Amniotic stem cell (primary cell): Measurements from ENCODE around the gene SLC4A8.
"Not testable (repeated sequence)": the region's sequence is repeated elsewhere in the genome, so short reads cannot be mapped to it uniquely, and the experiment has no call there.

Experiments
- DNase-seq: peaks from one replicate; lab custom pipeline; 2025; lab: John Stamatoyannopoulos, UW

SLC4A8 gene

GRCh38 chr12:51429700-51430099 is 5.1 kb downstream of the SLC4A8 start:
- DNase-seq, result no peak

DNA sequence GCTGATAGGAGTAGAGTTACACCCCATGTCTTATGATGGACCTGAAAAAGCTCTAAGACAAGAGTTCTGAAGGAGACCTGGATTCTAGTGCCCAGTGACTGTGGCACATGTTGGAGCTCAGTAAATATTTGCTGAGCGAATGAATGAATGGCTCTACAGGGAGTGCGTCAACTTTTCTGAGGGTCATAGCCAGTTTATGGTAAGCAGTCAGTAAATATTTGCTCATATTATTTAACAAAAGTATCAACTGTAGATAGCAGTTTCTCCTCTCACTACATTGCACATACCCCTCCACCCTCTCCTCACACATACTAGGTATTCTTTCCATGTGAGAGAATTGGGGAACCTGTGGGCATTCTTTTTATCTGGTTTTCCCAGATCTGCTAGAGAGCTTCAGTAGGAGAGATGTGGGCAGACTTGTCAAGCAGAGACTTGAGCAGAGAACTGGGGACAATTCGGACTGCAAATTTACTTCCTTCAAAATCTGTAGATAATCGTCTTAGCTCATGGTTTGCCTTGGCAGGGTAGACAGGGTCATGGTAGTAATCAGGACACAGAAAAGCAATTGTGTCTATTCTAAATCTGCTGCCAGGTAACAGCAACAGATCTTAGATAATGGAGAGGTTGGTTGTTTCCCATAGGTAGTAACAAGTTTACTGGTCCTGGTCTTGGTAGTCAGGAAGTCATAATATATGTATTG is 5.7 kb downstream of the SLC4A8 start:
- DNase-seq, result no peak

- DNase-seq, result no peak
Measured at GRCh38 chr12:51432921-51433320, 8.3 kb downstream of the SLC4A8 start.

DNA sequence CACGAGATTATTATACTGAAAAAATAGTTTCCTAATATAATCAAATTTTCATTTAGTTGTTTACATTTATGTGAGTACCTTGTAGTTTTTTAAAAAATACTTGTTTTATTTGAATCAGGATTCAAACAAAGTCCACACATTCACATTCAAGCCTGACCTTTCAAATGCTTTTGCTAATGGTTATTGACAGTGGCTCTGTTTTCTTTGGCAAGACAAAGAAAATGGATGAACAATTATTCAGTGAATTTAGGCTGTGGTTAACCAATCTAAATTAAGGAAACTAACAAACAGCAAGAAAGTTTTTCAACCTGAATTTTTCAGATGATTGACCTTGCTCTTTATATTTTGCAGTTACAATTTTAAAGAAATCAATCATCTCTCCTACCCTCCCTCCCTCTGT is 9.7 kb downstream of the SLC4A8 start:
- no peak for DNase-seq

DNA sequence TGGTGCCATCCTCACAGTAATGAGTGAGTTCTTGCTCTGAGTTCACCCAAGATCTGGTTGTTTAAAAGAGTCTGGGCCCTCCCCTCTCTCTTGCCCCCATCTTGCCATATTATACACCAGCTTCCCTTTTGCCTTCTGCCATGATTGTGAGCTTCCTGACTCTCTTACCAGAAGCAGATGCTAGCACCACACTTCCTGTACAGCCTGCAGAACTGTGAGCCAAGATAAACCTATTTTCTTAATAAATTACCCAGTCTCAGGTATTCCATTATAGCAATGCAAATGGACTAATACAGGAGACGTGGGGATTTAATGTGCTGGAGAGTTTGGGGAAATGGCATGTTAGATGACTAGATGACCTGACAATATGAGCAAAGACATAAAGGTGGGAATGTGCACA is 12.8 kb downstream of the SLC4A8 start:
- no peak for DNase-seq

GRCh38 chr12:51439330-51439729 is 14.7 kb downstream of the SLC4A8 start:
- DNase-seq, result no peak

- DNase-seq, result no peak
Measured at GRCh38 chr12:51441583-51441982, 17.0 kb downstream of the SLC4A8 start.

- no peak for DNase-seq
Measured at GRCh38 chr12:51442324-51442723, 17.7 kb downstream of the SLC4A8 start.

DNA sequence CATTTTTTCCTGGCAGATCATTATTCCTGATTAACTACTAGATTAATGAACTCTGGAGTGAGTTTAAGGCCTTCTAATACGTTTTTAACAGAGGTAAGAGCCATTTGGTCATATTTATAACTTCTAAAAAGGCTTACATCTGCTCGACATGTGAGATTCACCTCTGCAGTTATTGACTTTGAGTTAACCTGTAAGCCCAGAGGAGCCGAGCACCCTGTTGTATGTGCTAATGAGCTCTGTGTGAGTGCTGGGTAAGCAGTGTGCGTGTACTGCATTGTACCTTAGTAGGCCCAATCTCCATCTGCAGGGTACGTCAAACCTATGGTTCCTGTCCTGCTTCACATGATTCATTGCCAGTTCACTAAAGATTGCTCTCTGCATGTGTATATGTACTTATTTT is 18.9 kb downstream of the SLC4A8 start:
- no peak for DNase-seq

DNA sequence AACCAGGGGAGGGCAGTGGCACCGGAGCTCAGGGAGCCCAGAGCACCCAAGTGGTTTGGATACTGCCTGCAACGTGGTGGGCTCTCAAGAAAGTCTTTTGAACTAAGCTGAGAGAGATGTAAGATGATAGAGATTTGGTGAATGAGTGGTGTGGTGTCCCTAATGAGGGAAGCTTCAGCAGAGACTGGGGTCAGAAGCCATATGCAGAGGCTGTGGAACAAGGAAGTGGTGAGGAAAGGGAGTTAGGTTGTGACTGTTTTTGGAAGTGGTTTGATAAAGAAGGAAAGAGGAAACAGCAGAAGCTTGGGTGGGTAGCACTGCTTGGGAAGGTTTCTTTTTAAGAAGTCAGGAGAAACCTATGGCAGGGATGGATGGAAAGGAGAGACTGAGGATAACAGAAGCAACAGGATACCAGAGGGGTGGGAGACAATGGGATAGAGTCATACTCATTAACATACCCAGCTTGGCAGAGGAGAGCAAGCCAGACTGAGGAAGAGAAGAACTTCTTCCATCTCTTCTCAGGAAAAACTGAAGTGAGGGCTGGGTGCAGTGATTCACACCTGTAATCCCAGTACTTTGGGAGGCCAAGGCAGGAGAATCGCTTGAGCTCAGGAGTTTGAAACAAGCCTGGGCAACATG is 24.1 kb downstream of the SLC4A8 start:
- no peak for DNase-seq

DNA sequence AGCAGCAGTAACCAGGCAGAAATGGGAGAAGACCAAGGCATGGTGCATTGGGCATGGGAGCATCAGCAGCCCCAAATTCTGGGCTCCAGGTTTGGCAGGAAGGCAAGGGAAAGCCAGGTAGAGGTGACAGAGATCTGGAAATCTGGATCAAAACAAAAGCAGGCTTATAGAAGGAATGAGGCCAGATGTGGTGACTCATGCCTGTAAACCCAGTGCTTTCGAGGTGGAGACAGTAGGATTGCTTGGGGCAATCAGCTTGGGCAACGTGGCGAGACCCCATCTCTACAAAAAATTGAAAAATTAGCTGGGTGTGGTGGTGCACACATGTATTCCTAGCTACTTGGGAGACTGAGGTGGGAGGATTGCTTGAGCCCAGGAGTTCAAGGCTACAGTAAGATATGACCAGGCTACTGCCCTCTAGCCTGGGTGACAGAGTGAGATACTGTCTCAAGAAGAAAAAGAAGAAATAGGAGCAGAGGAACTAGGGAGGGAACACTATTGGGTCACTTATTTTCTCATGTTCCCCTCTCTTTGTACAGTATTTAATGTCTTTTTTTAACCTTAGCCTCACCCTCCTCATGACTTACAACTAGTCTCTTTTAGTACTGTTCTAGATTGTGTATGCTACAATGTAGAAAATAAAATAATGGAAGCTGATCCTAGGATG is 25.1 kb downstream of the SLC4A8 start:
- no peak for DNase-seq

GRCh38 chr12:51450333-51450732 is 25.7 kb downstream of the SLC4A8 start:
- DNase-seq, result no peak

- no peak for DNase-seq
Measured at GRCh38 chr12:51450806-51451205, 26.2 kb downstream of the SLC4A8 start.

- DNase-seq, result not testable (repeated sequence)
Measured at GRCh38 chr12:51454016-51454415, 29.4 kb downstream of the SLC4A8 start.

- DNase-seq, result not testable (repeated sequence)
Measured at GRCh38 chr12:51455050-51455449, 30.4 kb downstream of the SLC4A8 start.

DNA sequence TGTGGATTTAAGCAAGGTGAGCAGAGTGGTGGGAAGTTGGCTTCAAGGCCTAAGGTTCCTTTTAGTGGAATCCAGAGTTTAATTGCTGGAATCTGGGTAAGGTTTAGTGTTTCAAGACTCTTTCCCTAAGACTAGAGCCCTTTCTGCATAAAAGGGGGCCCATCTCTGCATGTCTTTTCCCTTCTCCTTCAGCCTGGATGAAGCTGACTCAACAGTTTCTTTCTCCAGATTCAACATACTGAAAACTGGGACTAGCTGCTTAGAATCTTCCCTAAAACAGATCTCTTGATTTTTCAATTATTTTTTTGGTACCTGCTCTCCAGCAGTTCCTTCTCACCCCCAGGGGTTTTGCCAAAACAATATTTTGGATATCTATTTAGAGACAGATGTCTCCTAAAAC is 34.0 kb downstream of the SLC4A8 start:
- DNase-seq, result no peak

GRCh38 chr12:51460519-51460918 is 35.9 kb downstream of the SLC4A8 start:
- DNase-seq, result no peak

- DNase-seq, result no peak
Measured at GRCh38 chr12:51465491-51465890, 40.9 kb downstream of the SLC4A8 start.

- DNase-seq, result no peak
Measured at GRCh38 chr12:51470116-51470515, 45.5 kb downstream of the SLC4A8 start.

- no peak for DNase-seq
Measured at GRCh38 chr12:51471111-51471864, 46.7 kb downstream of the SLC4A8 start.

- DNase-seq, result no peak
Measured at GRCh38 chr12:51472984-51473383, 48.4 kb downstream of the SLC4A8 start.

GRCh38 chr12:51473947-51474346 is 49.3 kb downstream of the SLC4A8 start:
- DNase-seq, result no peak

DNA sequence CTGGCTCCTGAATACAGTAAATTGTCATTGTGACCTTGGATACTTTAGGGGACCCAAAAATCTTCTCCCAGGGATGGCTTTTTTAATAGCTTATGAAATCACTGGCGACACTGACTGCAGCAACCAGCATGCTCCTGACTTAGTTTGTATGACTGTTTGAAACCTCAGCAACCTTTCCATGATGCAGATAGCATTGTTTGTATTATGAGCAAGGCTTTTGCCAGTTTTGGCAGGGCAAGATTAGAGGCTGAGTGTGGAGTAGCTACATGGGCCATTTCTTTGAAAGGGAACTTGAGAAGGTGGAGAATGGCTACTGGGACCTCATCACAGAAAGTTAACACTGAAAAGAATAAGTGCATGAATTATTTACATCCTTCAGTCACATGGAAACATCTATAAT is 50.9 kb downstream of the SLC4A8 start:
- DNase-seq, result no peak
